ENCODE data around the gene LBHD2.

The LBHD2 gene

GRCh38 chr14:103099081-103099732 is 15.2 kb downstream of the LBHD2 start:
- no peak overlapping the region for H3K4me3 ChIP-seq (ENCODE audit: low read length)
- no peak for DNase-seq (ENCODE audit: low read depth)
- no peak for TF ChIP-seq CTCF (conservative IDR thresholded peaks at IDR 0.05; ENCODE audit: low read length)

GRCh38 chr14:103099733-103100280 is 15.8 kb downstream of the LBHD2 start:
- TF ChIP-seq CTCF (conservative IDR thresholded peaks at IDR 0.05; ENCODE audit: low read length) = no peak
- no peak for DNase-seq (ENCODE audit: low read depth)
- H3K4me3 ChIP-seq (ENCODE audit: low read length) = no peak overlapping the region

GRCh38 chr14:103100281-103101121 is 16.5 kb downstream of the LBHD2 start:
- DNase-seq (ENCODE audit: low read depth) = no peak
- no peak overlapping the region for H3K4me3 ChIP-seq (ENCODE audit: low read length)
- TF ChIP-seq CTCF (conservative IDR thresholded peaks at IDR 0.05; ENCODE audit: low read length) = no peak

GRCh38 chr14:103101257-103101962 is 17.4 kb downstream of the LBHD2 start:
- TF ChIP-seq CTCF (conservative IDR thresholded peaks at IDR 0.05; ENCODE audit: low read length) = no peak
- no peak for DNase-seq (ENCODE audit: low read depth)
- no peak overlapping the region for H3K4me3 ChIP-seq (ENCODE audit: low read length)

GRCh38 chr14:103101963-103102688 is 18.1 kb downstream of the LBHD2 start:
- TF ChIP-seq CTCF (conservative IDR thresholded peaks at IDR 0.05; ENCODE audit: low read length) = no peak

GRCh38 chr14:103102689-103103260 is 18.8 kb downstream of the LBHD2 start:
- TF ChIP-seq CTCF (conservative IDR thresholded peaks at IDR 0.05; ENCODE audit: low read length) = no peak
- no peak for DNase-seq (ENCODE audit: low read depth)
- H3K4me3 ChIP-seq (ENCODE audit: low read length) = no peak overlapping the region

More at GRCh38 chr14:103101963-103102688, 18.1 kb downstream of the LBHD2 start:
- no peak for DNase-seq (ENCODE audit: low read depth)
- no peak overlapping the region for H3K4me3 ChIP-seq (ENCODE audit: low read length)
